ENCODE measurements around the gene ADAM33. TPM values are rescaled to one million over a fixed set of nuclear protein-coding genes. Genes with fewer than 3 reads are reported as not detected.

Gene ADAM33
- total RNA-seq, 1 donor from 2014 or later, result 3.0 TPM

- intact Hi-C loops (cut with DNase I), result no loop called here
- DNase-seq (ENCODE audit: low spot score), result no peak
Measured at GRCh38 chr20:3692706-3693294, 11.0 kb upstream of the ADAM33 start.

- DNase-seq (ENCODE audit: low spot score), result no peak
- intact Hi-C loops (cut with DNase I), result no loop called here
Measured at GRCh38 chr20:3691897-3692296, 10.1 kb upstream of the ADAM33 start.

GRCh38 chr20:3691306-3691705, 9.5 kb upstream of the ADAM33 start:
- intact Hi-C loops (cut with DNase I), result no loop called here

GRCh38 chr20:3690413-3690812, 8.6 kb upstream of the ADAM33 start:
- intact Hi-C loops (cut with DNase I), result no loop called here

More at GRCh38 chr20:3691306-3691705, 9.5 kb upstream of the ADAM33 start:
- DNase-seq (ENCODE audit: low spot score), result no peak

GRCh38 chr20:3689978-3690377, 8.2 kb upstream of the ADAM33 start:
- intact Hi-C loops (cut with DNase I), result no loop called here
- DNase-seq (ENCODE audit: low spot score), result no peak

More at GRCh38 chr20:3690413-3690812, 8.6 kb upstream of the ADAM33 start:
- no peak for DNase-seq (ENCODE audit: low spot score)

GRCh38 chr20:3687655-3688054, 5.8 kb upstream of the ADAM33 start:
- intact Hi-C loops (cut with DNase I), result no loop called here
- DNase-seq (ENCODE audit: low spot score), result no peak

- DNase-seq (ENCODE audit: low spot score), result no peak
- intact Hi-C loops (cut with DNase I), result no loop called here
Measured at GRCh38 chr20:3686867-3687321, 5.1 kb upstream of the ADAM33 start.

GRCh38 chr20:3686421-3686820, 4.6 kb upstream of the ADAM33 start:
- DNase-seq (ENCODE audit: low spot score), result no peak
- intact Hi-C loops (cut with DNase I), result no loop called here

- intact Hi-C loops (cut with DNase I), result no loop called here
- no peak for DNase-seq (ENCODE audit: low spot score)
Measured at GRCh38 chr20:3685341-3685740, 3.5 kb upstream of the ADAM33 start.

GRCh38 chr20:3681352-3681930, 369 bp downstream of the ADAM33 start:
- intact Hi-C loops (cut with DNase I), result no loop called here

GRCh38 chr20:3680701-3681351, 984 bp downstream of the ADAM33 start:
- intact Hi-C loops (cut with DNase I), result no loop called here
- no peak for DNase-seq (ENCODE audit: low spot score)

More at GRCh38 chr20:3681352-3681930, 369 bp downstream of the ADAM33 start:
- no peak for DNase-seq (ENCODE audit: low spot score)

GRCh38 chr20:3679749-3680700, 1.8 kb downstream of the ADAM33 start:
- DNase-seq (ENCODE audit: low spot score), result no peak
- intact Hi-C loops (cut with DNase I), result loop anchor here (5.0 to 10.0 kb wide), 3 partner anchors 87 to 407 kb away; partner anchors contain the start of genes ADISSP and MAVS

- intact Hi-C loops (cut with DNase I), result loop anchor here (5.0 to 10.0 kb wide), 3 partner anchors 88 to 408 kb away; partner anchors contain the start of genes ADISSP and MAVS
- DNase-seq (ENCODE audit: low spot score), result no peak
Measured at GRCh38 chr20:3678856-3679720, 2.7 kb downstream of the ADAM33 start.

GRCh38 chr20:3678198-3678597, 3.6 kb downstream of the ADAM33 start:
- intact Hi-C loops (cut with DNase I), result loop anchor here (5.0 to 10.0 kb wide), 3 partner anchors 89 to 409 kb away; partner anchors contain the start of genes ADISSP and MAVS
- no peak for DNase-seq (ENCODE audit: low spot score)

- no peak for DNase-seq (ENCODE audit: low spot score)
- intact Hi-C loops (cut with DNase I), result loop anchor here (5.0 to 10.0 kb wide), 3 partner anchors 90 to 410 kb away; partner anchors contain the start of genes ADISSP and MAVS
Measured at GRCh38 chr20:3677733-3678132, 4.1 kb downstream of the ADAM33 start.

- DNase-seq (ENCODE audit: low spot score), result no peak
- intact Hi-C loops (cut with DNase I), result loop anchor here (5.0 to 10.0 kb wide), 3 partner anchors 92 to 412 kb away; partner anchors contain the start of genes ADISSP and MAVS
Measured at GRCh38 chr20:3674995-3675900, 6.6 kb downstream of the ADAM33 start.

- intact Hi-C loops (cut with DNase I), result loop anchor here (10.0 kb wide), 1 partner anchor 170 kb away; the partner anchor contains the start of gene MAVS
- no peak for DNase-seq (ENCODE audit: low spot score)
Measured at GRCh38 chr20:3674447-3674846, 7.4 kb downstream of the ADAM33 start.
